ENCODE measurements around the gene FAM78B. TPM values are rescaled to one million over a fixed set of nuclear protein-coding genes. Genes with fewer than 3 reads are reported as not detected.
A peak's percentile ranks its signal among the peaks of the same experiment; 100 is the strongest.

FAM78B gene
- total RNA-seq, 2 experiments from 2014 or later: 0.34 to 0.51 TPM

DNA sequence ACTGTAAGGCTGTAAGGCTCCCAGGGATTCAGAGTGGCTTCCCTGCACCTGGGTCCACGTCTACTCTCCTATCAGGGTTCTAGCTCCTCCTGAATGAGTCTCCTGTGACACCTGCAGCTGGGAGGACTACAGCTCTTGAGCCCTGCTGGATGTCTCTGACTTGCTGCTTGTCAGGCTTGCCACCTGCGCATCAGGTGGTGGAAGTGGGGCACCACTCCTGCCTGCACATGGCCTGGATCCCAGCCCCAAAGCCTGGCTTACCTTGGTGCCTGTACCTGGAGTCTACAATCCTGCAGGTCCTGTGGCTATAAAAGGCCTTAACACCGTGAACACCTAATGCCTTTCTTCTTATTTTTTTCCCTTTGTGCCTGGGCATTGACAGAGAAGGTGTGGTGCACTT, 82.2 kb downstream of the FAM78B start:
- intact Hi-C loops (cut with DNase I, micrococcal nuclease): loop anchor here (5.0 to 10.0 kb wide), 2 partner anchors 83 to 360 kb away; partner anchors contain the start of gene FAM78B (in 2 of the 2)
- peaks cover 34% of the 10 kb centered on the region for H3K4me1 Mint-ChIP-seq

GRCh38 chr1:166083887-166084286, 82.9 kb downstream of the FAM78B start:
- Mint-ChIP-seq H3K27ac (no peak overlapping the region), H3K9me3 (ENCODE audit: low read depth) (peaks cover 2% of the 10 kb centered on the region), H3K27me3 (no peaks in the 10 kb centered on the region), H3K36me3 (ENCODE audit: low read depth) (no peaks in the 10 kb centered on the region), H3K4me3 (no peak overlapping the region), H3K4me1 (peaks cover 31% of the 10 kb centered on the region)
- DNase-seq (peak; percentile 40), ATAC-seq (peak; percentile 86)
- POLR2A ChIA-PET: interaction anchor here (0.7 kb wide), 1 partner anchor 1020 kb away, joined by 3 read pairs; no protein-coding TSS in a partner anchor
- intact Hi-C loops (cut with DNase I, micrococcal nuclease): loop anchor here (5.0 to 10.0 kb wide), 2 partner anchors 83 to 359 kb away; partner anchors contain the start of gene FAM78B (in 2 of the 2)
- CTCF ChIA-PET: no interaction called here

More for the DNA sequence above, 82.2 kb downstream of the FAM78B start:
- Mint-ChIP-seq H3K27ac (no peak overlapping the region), H3K4me3 (no peak overlapping the region), H3K9me3 (ENCODE audit: low read depth) (peaks cover 2% of the 10 kb centered on the region), H3K36me3 (ENCODE audit: low read depth) (no peaks in the 10 kb centered on the region), H3K27me3 (no peaks in the 10 kb centered on the region)
- no peak for ATAC-seq
- DNase-seq: no peak
- ChIA-PET POLR2A (no interaction called here), CTCF (no interaction called here)

DNA sequence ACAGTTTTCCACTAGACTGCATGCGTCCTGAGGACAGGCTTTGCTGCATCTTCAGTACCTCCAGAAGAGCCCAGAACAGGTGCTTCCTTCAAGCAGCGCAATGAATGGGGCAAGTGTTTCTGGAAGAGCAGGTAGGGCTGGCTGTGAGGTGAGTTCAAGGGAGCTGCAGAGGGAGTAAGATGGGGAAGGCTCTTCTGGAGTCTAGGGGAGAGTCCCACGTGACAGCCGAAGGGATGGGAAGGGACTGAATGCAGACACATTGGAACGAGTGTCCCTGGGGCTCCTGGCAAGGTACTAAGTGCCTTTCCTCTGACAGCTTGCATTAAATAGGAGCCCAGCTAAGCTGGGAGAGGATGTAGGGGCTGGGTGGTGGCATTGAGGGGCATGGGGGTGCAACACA, 84.2 kb downstream of the FAM78B start:
- Mint-ChIP-seq H3K4me3 (no peak overlapping the region), H3K27ac (no peak overlapping the region), H3K9me3 (ENCODE audit: low read depth) (peaks cover 2% of the 10 kb centered on the region), H3K36me3 (ENCODE audit: low read depth) (no peaks in the 10 kb centered on the region), H3K4me1 (peaks cover 31% of the 10 kb centered on the region), H3K27me3 (no peaks in the 10 kb centered on the region)
- ATAC-seq (no peak), DNase-seq (no peak)
- ChIA-PET CTCF (no interaction called here), POLR2A (no interaction called here)
- intact Hi-C loops (cut with DNase I, micrococcal nuclease): loop anchor here (5.0 to 10.0 kb wide), 2 partner anchors 85 to 358 kb away; partner anchors contain the start of gene FAM78B (in 2 of the 2)

DNA sequence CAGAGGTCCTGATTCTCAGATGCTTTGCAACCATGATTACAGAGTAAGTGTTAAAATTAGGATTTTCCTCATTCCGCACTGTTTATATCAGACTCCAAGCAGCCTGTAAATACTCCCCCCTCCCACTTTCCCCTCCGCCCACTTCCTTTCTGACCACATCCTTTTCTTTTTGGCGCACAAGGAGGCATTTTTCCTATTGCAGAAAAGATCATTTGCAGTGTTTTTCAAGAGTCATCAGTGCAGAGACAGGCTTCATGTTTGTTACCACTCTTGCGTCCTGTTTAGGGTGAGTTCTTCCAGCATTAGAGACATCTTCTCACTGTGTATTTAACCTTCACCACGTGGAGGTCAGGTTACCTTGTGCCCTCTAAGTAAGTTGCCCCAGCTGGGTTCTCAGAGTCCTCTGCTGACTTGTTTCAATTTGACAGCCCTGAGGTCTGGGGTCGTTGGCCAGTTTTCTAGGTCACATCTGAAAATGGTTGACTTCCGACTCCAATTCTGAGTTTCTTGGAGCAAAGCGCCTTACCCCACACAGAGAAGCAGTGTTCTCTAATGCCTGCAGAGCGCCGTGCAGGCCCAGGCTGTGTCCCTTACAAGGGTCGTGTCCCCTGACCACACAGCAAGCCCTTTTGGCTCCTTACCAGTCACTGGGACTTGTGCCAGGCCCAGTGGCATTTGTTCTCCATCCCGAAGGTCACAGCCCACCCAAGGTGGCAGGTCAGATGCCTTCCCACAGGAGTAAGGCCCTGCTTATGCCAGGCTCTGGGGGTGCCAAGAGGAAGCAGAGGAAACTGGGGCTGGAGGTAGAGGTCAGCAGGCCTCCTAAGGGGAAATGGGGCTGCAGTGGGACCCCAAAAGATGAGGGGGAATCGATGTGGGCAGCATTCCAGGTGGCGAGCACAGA, 85.6 kb downstream of the FAM78B start:
- peaks cover 2% of the 10 kb centered on the region for H3K9me3 Mint-ChIP-seq (ENCODE audit: low read depth)
- no peak overlapping the region for H3K27ac Mint-ChIP-seq
- peaks cover 29% of the 10 kb centered on the region for H3K4me1 Mint-ChIP-seq
- no peaks in the 10 kb centered on the region for H3K27me3 Mint-ChIP-seq
- intact Hi-C loops (cut with DNase I, micrococcal nuclease): loop anchor here (5.0 to 10.0 kb wide), 2 partner anchors 86 to 356 kb away; partner anchors contain the start of gene FAM78B (in 2 of the 2)
- CTCF ChIA-PET: interaction anchor here (0.5 to 1.2 kb wide), 2 partner anchors 12 to 83 kb away, joined by 3 to 4 read pairs; no protein-coding TSS in a partner anchor
- peak overlapping the region; percentile 16 for H3K4me3 Mint-ChIP-seq
- peak; percentile 37 for DNase-seq
- POLR2A ChIA-PET: no interaction called here
- no peak for ATAC-seq
- H3K36me3 Mint-ChIP-seq (ENCODE audit: low read depth): no peaks in the 10 kb centered on the region

DNA sequence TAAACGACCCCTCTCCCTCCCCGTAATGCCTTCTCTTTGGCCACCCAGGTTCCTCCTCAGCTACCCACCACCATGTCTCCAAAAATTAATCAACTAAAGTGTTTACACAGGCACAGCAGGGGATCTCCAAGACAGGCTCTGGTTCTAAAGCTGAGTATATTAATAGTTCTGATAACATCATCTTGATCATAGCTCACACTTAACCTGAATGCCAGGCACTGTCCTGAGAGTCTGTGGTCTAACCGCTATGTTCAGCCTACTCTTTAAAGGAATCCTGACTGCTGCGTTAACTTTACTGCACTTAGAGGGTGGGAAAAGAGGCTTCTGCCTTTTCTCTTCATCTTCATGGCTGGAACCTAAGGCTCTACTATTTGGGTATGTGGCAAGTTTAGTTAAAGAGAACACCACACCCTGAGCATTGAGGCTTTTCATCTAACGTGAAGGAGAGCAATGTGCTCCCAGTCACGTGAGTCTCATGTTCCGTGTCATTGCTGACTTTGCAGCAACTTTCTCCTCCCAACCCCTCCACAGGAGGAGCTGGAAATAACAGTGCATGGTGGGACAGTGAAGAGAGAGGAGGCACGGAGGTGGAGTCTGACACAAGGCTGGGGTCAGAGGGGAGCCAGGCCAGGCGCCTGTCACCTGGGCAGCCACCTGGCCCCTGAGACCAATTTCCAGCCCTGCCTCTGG, 86.4 kb downstream of the FAM78B start:
- Mint-ChIP-seq H3K27ac (no peak overlapping the region), H3K4me3 (peak overlapping the region; percentile 16), H3K36me3 (ENCODE audit: low read depth) (no peaks in the 10 kb centered on the region), H3K4me1 (peaks cover 29% of the 10 kb centered on the region), H3K27me3 (no peaks in the 10 kb centered on the region), H3K9me3 (ENCODE audit: low read depth) (peaks cover 2% of the 10 kb centered on the region)
- intact Hi-C loops (cut with DNase I, micrococcal nuclease): loop anchor here (5.0 to 10.0 kb wide), 2 partner anchors 87 to 356 kb away; partner anchors contain the start of gene FAM78B (in 2 of the 2)
- CTCF ChIA-PET: interaction anchor here (0.5 to 1.2 kb wide), 2 partner anchors 11 to 84 kb away, joined by 3 to 4 read pairs; no protein-coding TSS in a partner anchor
- ATAC-seq (peak; percentile 35), DNase-seq (peak; percentile 21)
- POLR2A ChIA-PET: no interaction called here

GRCh38 chr1:166079276-166079675, 87.5 kb downstream of the FAM78B start:
- ATAC-seq (no peak), DNase-seq (no peak)
- intact Hi-C loops (cut with DNase I, micrococcal nuclease): no loop called here
- ChIA-PET POLR2A (interaction anchor here (0.6 kb wide), 1 partner anchor 22 kb away, joined by 3 read pairs; no protein-coding TSS in a partner anchor), CTCF (no interaction called here)
- Mint-ChIP-seq H3K27ac (no peak overlapping the region), H3K4me3 (no peak overlapping the region), H3K27me3 (no peaks in the 10 kb centered on the region), H3K9me3 (ENCODE audit: low read depth) (peaks cover 2% of the 10 kb centered on the region), H3K36me3 (ENCODE audit: low read depth) (no peaks in the 10 kb centered on the region), H3K4me1 (peaks cover 28% of the 10 kb centered on the region)

- Mint-ChIP-seq H3K4me3 (no peak overlapping the region), H3K36me3 (ENCODE audit: low read depth) (no peaks in the 10 kb centered on the region), H3K9me3 (ENCODE audit: low read depth) (no peaks in the 10 kb centered on the region), H3K27ac (no peak overlapping the region), H3K4me1 (no peaks in the 10 kb centered on the region), H3K27me3 (no peaks in the 10 kb centered on the region)
- CTCF ChIA-PET: no interaction called here
- intact Hi-C loops (cut with DNase I, micrococcal nuclease): no loop called here
- POLR2A ChIA-PET: no interaction called here
- no peak for ATAC-seq
- DNase-seq: no peak
These were observed 93.3 kb downstream of the FAM78B start for GRCh38 chr1:166073489-166073888.

DNA sequence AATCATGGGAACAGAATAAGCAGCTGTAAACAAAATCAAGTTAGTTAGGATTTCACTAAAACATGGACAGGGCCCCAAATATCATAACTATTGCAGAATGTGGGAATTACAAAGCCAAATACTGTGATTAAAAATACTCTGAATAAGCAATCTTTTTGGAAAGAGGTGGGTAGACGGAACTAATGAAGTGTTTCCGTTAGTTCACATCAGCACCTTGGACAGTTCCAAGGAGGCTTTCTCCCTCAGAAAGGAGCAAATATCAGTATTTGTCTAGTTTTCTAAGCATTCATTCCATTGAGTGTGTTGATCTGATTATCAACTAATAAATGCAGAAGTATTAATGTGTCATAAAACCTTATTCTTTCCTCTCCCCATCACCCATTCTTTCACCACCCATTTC, 97.4 kb downstream of the FAM78B start:
- intact Hi-C loops (cut with DNase I, micrococcal nuclease): no loop called here
- Mint-ChIP-seq H3K9me3 (ENCODE audit: low read depth) (no peaks in the 10 kb centered on the region), H3K4me1 (no peaks in the 10 kb centered on the region), H3K27me3 (no peaks in the 10 kb centered on the region), H3K27ac (no peak overlapping the region), H3K4me3 (no peak overlapping the region), H3K36me3 (ENCODE audit: low read depth) (no peaks in the 10 kb centered on the region)
- POLR2A ChIA-PET: no interaction called here
- ATAC-seq (no peak), DNase-seq (peak; percentile 18)
- CTCF ChIA-PET: interaction anchor here (0.6 kb wide), 1 partner anchor 11 kb away, joined by 3 read pairs; no protein-coding TSS in a partner anchor

DNA sequence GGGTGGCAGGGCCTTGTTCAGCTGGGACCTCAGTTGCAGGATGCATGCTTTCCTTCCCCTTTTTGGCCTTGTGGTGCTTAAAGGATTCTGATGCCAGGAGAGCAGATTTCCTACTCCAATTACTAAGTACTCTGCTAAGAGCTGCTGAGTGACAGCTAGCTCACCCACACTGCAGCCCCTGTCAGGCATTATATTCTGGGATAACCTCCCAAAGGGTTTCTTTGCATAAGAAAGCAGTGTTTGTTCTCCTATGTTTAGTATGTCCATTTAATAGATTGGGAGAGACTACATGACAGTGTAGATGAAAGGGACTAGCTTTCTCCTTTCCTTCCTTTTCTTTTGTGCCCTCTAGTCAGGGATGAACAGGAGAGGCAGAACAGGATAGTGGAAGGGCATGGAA, 100.7 kb downstream of the FAM78B start:
- H3K36me3 Mint-ChIP-seq (ENCODE audit: low read depth): no peaks in the 10 kb centered on the region
- CTCF ChIA-PET: interaction anchor here (0.8 kb wide), 1 partner anchor 50 kb away, joined by 4 read pairs; no protein-coding TSS in a partner anchor
- H3K27me3 Mint-ChIP-seq: no peaks in the 10 kb centered on the region
- DNase-seq (no peak), ATAC-seq (no peak)
- H3K4me3 Mint-ChIP-seq: no peak overlapping the region
- POLR2A ChIA-PET: no interaction called here
- H3K9me3 Mint-ChIP-seq (ENCODE audit: low read depth): no peaks in the 10 kb centered on the region
- intact Hi-C loops (cut with DNase I, micrococcal nuclease): no loop called here
- H3K4me1 Mint-ChIP-seq: no peaks in the 10 kb centered on the region
- no peak overlapping the region for H3K27ac Mint-ChIP-seq

- no peaks in the 10 kb centered on the region for H3K27me3 Mint-ChIP-seq
- H3K4me3 Mint-ChIP-seq: no peak overlapping the region
- no peaks in the 10 kb centered on the region for H3K36me3 Mint-ChIP-seq (ENCODE audit: low read depth)
- no peak overlapping the region for H3K27ac Mint-ChIP-seq
- no peaks in the 10 kb centered on the region for H3K9me3 Mint-ChIP-seq (ENCODE audit: low read depth)
- POLR2A ChIA-PET: no interaction called here
- DNase-seq (no peak), ATAC-seq (no peak)
- intact Hi-C loops (cut with DNase I, micrococcal nuclease): no loop called here
- CTCF ChIA-PET: no interaction called here
- H3K4me1 Mint-ChIP-seq: no peaks in the 10 kb centered on the region
These were observed 101.8 kb downstream of the FAM78B start for GRCh38 chr1:166064951-166065350.

DNA sequence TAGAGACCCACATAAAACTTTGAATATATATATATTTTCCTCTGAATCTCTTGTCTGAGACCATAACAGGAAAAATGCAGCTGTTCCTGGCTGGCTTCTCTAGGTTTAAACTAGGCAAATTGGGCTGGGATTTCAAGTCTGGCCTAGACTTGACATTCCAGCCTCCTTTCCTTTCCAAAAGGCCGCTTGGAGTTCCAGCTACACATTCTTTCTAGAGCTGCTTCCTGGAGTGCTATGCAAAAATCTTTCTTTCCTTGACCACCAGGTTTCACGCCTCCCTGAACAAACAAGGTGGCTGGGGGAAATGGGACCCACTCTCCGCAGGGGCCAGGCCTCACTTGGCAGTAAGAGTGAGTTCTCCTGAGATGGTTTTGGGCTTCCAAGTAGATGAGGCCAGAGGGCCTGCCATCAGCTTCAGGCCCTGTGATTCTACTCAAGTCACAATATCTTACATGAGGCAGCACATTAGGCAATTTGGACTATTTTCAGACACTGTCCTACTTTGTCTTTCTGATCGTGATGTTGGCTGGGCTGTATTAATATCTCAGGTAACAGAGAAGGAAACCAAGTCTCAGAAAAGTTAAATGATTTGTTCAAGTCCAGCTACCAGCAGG, 102.4 kb downstream of the FAM78B start:
- ATAC-seq (no peak), DNase-seq (no peak)
- H3K36me3 Mint-ChIP-seq (ENCODE audit: low read depth): no peaks in the 10 kb centered on the region
- ChIA-PET POLR2A (no interaction called here), CTCF (no interaction called here)
- intact Hi-C loops (cut with DNase I, micrococcal nuclease): no loop called here
- no peak overlapping the region for H3K4me3 Mint-ChIP-seq
- H3K4me1 Mint-ChIP-seq: no peaks in the 10 kb centered on the region
- H3K27me3 Mint-ChIP-seq: no peaks in the 10 kb centered on the region
- no peak overlapping the region for H3K27ac Mint-ChIP-seq
- H3K9me3 Mint-ChIP-seq (ENCODE audit: low read depth): no peaks in the 10 kb centered on the region

Data from activated CD4-positive, alpha-beta T cell treated with anti-CD3 and anti-CD28 coated beads for 36 hours (primary cell).